TTC549 (cell line): Measurements from ENCODE around the gene TRIM6.
"Not testable (repeated sequence)": the region's sequence is repeated elsewhere in the genome, so short reads cannot be mapped to it uniquely, and the experiment has no call there.

Source experiments
- FAIRE-seq: peaks from 2 replicates; lab custom pipeline; 2012; peaks lifted over from hg19 to GRCh38; lab: Jason Lieb, UNC

The TRIM6 gene, protein sequence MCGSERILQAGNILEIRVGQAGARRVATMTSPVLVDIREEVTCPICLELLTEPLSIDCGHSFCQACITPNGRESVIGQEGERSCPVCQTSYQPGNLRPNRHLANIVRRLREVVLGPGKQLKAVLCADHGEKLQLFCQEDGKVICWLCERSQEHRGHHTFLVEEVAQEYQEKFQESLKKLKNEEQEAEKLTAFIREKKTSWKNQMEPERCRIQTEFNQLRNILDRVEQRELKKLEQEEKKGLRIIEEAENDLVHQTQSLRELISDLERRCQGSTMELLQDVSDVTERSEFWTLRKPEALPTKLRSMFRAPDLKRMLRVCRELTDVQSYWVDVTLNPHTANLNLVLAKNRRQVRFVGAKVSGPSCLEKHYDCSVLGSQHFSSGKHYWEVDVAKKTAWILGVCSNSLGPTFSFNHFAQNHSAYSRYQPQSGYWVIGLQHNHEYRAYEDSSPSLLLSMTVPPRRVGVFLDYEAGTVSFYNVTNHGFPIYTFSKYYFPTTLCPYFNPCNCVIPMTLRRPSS

DNA sequence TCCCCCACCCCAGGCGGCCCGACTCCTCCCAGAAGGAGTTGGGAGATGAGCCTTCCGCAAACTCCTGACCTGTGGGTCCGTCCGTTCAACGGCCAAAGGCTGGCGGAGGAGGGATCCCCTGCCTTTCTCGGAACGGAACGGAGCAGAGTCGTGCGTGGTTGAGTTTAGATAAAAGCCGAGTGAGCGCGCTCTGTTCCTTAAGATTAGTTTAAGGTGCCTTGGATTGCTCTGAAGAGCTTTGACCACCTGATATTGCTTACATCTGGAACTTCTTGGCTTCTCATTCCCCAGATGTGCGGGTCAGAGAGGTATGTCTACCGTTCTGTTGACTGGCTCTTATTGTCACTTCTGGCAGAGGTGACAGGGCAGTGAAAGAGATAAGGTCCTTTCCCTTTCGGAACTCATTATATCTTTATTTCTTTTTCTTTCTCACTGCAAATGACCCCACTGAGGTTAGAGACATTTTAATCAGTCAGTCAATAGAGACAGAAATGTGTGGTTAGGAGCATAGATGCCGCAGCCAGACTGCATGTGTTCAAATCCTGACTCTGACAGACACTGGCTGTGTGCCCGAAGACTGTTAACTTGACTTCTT, at the start of gene TRIM6:
TSS of gene TRIM6 (plus strand) at position 31 of the 595 bp plus-strand sequence. CDS start at position 292, 261 bp downstream.
- FAIRE-seq: no peak

GRCh38 chr11:5547982-5548381, 48.5 kb upstream of the TRIM6 start:
- FAIRE-seq: no peak

GRCh38 chr11:5548440-5548839, 48.0 kb upstream of the TRIM6 start, which contains the start of gene OR52H1:
OR52H1 (minus strand) TSS chr11:5548540; CDS start chr11:5545505, 3,035 bp downstream.
- FAIRE-seq: no peak

GRCh38 chr11:5550440-5551095, 45.9 kb upstream of the TRIM6 start:
- no peak for FAIRE-seq

GRCh38 chr11:5553343-5553742, 43.1 kb upstream of the TRIM6 start:
- no peak for FAIRE-seq

DNA sequence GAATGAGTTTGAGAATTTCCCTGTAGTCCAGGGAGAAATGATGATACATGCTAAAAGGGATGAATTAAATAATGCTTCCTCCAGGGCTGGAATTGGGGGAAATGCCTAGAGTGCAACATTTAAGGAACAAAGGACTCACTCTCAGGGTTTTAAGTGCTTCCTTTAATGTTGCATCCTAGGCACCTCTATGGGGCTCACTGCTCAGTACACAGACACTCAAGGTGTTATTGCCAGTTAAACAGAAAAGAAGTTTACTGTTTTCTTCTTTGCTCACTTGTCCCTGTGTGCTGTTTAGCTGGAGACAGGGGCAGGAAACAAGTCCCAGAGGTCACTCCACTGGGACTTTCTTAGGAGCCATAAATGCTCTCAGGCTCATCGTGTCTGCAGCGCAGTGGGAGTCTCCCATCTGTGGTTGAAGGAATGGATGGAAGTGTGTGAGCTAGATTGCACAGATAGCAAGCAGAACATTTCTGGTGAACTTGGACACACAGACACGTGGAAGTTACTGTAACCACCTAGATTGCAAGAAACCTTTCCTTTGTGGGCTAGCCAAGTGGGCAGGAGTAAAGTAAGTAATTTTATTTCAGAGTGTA, 39.7 kb upstream of the TRIM6 start:
- no peak for FAIRE-seq

GRCh38 chr11:5557751-5558150, 38.7 kb upstream of the TRIM6 start:
- no peak for FAIRE-seq

- FAIRE-seq: no peak
Measured at GRCh38 chr11:5564259-5565019, 32.0 kb upstream of the TRIM6 start.

DNA sequence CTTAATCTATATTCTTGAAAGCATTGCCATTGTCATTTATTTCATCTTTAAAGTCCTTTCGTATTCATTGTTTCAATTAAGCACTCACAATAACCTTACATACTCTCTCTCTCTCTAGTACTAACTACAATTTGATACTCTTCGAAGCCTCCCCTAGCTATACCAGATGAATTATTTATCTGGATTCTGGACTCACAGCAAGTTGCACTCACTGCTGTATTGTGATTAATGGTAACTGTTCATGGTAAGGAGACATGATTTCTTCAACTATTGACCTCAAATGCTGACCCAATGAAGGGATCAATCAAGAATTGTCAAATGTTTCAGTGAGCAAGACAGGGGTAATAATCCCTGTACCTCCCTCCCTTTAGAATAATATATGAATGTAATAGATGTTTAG, 21.8 kb upstream of the TRIM6 start:
- FAIRE-seq: no peak

DNA sequence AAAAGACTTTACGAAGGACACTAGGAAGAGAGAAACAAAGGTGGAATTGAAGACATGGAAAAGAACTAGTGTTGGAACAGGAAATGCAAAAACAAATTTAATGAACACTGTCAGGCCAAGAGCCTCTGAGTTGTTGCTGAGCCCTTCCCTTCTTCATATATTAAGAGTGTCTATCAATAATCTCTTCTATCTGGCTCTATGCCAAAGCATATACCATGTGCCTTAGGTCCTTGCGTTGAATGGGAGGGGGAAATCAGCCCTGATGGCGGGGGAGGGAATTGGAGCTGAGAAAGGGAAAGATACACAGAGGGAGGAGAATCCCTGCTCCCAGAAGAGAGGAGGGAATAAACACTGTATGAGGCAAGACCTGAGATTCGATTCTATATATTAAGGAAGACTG, 21.3 kb upstream of the TRIM6 start:
- no peak for FAIRE-seq

- no peak for FAIRE-seq
Measured at GRCh38 chr11:5577101-5577500, 19.3 kb upstream of the TRIM6 start.

DNA sequence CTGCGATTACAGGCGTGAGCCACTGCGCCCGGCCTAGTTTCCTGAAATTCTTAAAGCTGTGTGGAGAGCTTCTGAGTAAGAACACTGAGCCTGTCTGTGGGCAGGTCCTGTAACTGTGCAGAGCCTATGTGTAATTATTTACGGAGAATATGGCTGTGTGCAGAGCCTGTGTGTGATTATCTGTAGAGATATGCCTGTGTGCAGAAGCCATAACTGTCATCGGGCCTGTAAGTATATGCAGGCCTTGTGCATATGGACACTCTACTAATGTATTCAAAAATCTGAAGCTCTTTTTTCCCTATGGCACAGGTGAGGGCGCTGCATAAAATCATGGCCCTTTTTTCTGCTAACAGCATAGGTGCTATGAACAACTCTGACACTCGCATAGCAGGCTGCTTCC, 15.9 kb upstream of the TRIM6 start, which contains the start of gene OR52B6:
TSS of gene OR52B6 (plus strand) at position 301 of the 400 bp plus-strand sequence. CDS start at position 301, 0 bp downstream.
- FAIRE-seq: no peak

- FAIRE-seq: no peak
Measured at GRCh38 chr11:5581014-5581413, 15.4 kb upstream of the TRIM6 start.

DNA sequence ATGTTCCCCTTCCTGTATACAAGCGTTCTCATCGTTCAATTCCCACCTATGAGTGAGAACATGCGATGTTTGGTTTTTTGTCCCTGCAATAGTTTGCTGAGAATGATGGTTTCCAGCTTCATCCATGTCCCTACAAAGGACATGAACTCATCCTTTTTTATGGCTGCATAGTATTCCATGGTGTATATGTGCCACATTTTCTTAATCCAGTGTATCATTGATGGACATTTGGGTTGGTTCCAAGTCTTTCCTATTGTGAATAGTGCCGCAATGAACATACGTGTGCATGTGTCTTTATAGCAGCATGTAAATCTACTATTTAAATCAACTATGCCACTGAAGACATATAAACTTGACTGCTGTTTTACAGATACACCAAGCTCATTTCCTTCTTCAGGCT, 12.0 kb upstream of the TRIM6 start:
- not testable (repeated sequence) for FAIRE-seq

DNA sequence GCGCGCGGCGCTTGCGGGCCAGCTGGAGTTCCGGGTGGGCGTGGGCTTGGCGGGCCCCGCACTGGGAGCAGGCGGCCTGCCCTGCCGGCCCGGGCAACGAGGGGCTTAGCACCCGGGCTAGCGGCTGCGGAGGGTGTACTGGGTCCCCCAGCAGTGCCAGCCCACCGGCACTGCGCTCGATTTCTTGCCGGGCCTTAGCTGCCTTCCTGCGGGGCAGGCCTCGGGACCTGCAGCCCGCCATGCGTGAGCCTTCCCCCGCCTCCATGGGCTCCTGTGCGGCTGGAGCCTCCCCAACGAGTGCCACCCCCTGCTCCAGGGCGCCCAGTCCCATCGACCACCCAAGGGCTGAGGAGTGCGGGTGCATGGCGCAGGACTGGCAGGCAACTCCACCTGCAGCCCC, 6.5 kb upstream of the TRIM6 start:
- not testable (repeated sequence) for FAIRE-seq

- no peak for FAIRE-seq
Measured at GRCh38 chr11:5591613-5592012, 4.8 kb upstream of the TRIM6 start.

GRCh38 chr11:5592615-5593014, 3.8 kb upstream of the TRIM6 start:
- no peak for FAIRE-seq

DNA sequence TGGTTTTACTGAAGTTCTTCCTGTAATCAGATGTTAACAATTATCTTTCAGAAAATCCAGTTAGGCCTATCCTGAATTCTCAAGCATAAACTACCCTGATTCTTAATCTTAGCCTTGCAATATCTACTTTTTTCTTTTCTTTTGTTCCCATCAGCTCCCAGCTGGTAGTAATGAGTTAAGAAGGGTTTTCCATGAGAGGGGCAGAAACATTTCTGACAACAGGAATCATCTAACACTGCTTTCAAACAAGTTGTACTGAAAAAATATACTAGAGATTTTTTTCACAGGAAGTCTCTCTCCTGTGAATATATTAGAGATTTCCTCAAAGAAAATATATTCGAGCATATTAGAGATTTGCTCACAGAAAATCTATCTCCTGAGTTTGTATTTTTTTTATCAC, 3.3 kb upstream of the TRIM6 start:
- no peak for FAIRE-seq

GRCh38 chr11:5597953-5598352, 1.5 kb downstream of the TRIM6 start:
- FAIRE-seq: no peak

- FAIRE-seq: peak; percentile 65
Measured at GRCh38 chr11:5600374-5600851, 4.0 kb downstream of the TRIM6 start.

DNA sequence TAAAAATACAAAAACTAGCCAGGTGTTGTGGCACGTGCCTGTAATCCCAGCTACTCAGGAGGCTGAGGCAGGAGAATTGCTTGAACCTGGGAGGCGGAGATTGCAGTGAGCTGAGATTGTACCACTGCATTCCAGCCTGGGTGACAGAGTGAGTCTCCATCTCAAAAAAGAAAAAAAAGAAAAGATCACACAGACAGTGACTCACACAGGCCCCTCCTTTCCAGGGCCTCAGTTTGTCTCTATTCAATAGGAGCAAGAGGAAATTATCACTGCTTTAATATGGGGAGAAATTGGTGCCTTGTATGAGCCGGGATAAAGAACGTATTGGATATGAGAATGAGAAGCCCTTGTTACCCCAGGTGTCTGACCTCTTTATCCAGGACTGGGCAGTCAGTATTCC, 6.4 kb downstream of the TRIM6 start:
- not testable (repeated sequence) for FAIRE-seq

GRCh38 chr11:5603326-5603725, 6.9 kb downstream of the TRIM6 start:
- no peak for FAIRE-seq
